Measurements from ENCODE around the gene CAMSAP1.

DNA sequence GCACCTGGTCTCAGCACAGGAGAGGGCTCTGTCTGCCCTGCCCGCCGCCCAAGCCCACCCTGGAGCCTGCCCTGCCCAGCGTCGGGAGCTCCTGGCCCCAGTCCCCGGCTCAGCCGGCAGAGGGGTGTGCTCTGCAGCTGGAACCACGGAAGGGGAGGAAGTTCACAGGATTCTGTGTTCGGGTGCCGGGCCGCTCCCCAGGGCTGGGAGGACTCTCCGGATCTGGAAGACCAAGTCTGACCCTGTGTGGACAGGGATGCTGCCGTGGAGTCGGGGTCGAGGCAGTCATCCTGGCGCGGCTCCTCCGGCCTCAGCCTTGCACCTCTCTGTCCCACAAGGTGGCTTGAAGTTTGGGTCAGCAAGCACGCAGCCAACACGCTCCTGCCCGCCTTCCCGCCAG lies 126.7 kb downstream of the CAMSAP1 start:
- no peak for TF ChIP-seq EZH2 (IDR thresholded peaks at IDR 0.05; ENCODE audit: borderline replicate concordance, low read depth, low read length, severe bottlenecking)
- TF ChIP-seq, protein P1, sequence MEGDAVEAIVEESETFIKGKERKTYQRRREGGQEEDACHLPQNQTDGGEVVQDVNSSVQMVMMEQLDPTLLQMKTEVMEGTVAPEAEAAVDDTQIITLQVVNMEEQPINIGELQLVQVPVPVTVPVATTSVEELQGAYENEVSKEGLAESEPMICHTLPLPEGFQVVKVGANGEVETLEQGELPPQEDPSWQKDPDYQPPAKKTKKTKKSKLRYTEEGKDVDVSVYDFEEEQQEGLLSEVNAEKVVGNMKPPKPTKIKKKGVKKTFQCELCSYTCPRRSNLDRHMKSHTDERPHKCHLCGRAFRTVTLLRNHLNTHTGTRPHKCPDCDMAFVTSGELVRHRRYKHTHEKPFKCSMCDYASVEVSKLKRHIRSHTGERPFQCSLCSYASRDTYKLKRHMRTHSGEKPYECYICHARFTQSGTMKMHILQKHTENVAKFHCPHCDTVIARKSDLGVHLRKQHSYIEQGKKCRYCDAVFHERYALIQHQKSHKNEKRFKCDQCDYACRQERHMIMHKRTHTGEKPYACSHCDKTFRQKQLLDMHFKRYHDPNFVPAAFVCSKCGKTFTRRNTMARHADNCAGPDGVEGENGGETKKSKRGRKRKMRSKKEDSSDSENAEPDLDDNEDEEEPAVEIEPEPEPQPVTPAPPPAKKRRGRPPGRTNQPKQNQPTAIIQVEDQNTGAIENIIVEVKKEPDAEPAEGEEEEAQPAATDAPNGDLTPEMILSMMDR (IDR thresholded peaks at IDR 0.05; ENCODE audit: borderline replicate concordance, extremely low read depth, low read length, poor library complexity, severe bottlenecking): no peak
